ENCODE results near the gene MYO7B. TPM values are rescaled to one million over a fixed set of nuclear protein-coding genes. Genes with fewer than 3 reads are reported as not detected.

The MYO7B gene
- total RNA-seq, 2 experiments from 2014 or later, result 0.26 TPM; not detected in 1

- no peak for DNase-seq
- no peak within 1 kb of the TSS for H3K27ac Mint-ChIP-seq
- no peaks in the 10 kb centered on the region for H3K36me3 Mint-ChIP-seq
- H3K4me3 Mint-ChIP-seq, result no peak within 1 kb of the TSS
- peaks cover 9% of the 10 kb centered on the region for H3K4me1 Mint-ChIP-seq
- no peaks in the 10 kb centered on the region for H3K27me3 Mint-ChIP-seq
- no peak for ATAC-seq
- no peaks in the 10 kb centered on the region for H3K9me3 Mint-ChIP-seq (ENCODE audit: low read depth)
- CTCF ChIA-PET, result interaction anchor here (3.0 kb wide), 1 partner anchor 54 kb away, joined by 9 read pairs; no protein-coding TSS in a partner anchor
Measured at GRCh38 chr2:127645395-127646291, 110.2 kb downstream of the MYO7B start, which contains the start of gene GPR17. Gene GPR17 (plus strand): TSS chr2:127646153. CDS start chr2:127650736, 4,583 bp downstream.

GRCh38 chr2:127646487-127647241 is 111.2 kb downstream of the MYO7B start:
- H3K4me1 Mint-ChIP-seq, result peaks cover 7% of the 10 kb centered on the region
- no peaks in the 10 kb centered on the region for H3K9me3 Mint-ChIP-seq (ENCODE audit: low read depth)
- CTCF ChIA-PET, result interaction anchor here (5.3 kb wide), 1 partner anchor 56 kb away, joined by 63 read pairs; no protein-coding TSS in a partner anchor
- H3K27ac Mint-ChIP-seq, result no peak overlapping the region
- H3K27me3 Mint-ChIP-seq, result no peaks in the 10 kb centered on the region
- no peak overlapping the region for H3K4me3 Mint-ChIP-seq
- H3K36me3 Mint-ChIP-seq, result no peaks in the 10 kb centered on the region
- DNase-seq (no peak), ATAC-seq (no peak)

- no peak overlapping the region for H3K4me3 Mint-ChIP-seq
- peaks cover 7% of the 10 kb centered on the region for H3K4me1 Mint-ChIP-seq
- ATAC-seq (no peak), DNase-seq (no peak)
- no peaks in the 10 kb centered on the region for H3K9me3 Mint-ChIP-seq (ENCODE audit: low read depth)
- H3K27me3 Mint-ChIP-seq, result no peaks in the 10 kb centered on the region
- no peaks in the 10 kb centered on the region for H3K36me3 Mint-ChIP-seq
- CTCF ChIA-PET, result interaction anchor here (5.3 kb wide), 1 partner anchor 57 kb away, joined by 63 read pairs; no protein-coding TSS in a partner anchor
- no peak overlapping the region for H3K27ac Mint-ChIP-seq
Measured at GRCh38 chr2:127647242-127648190, 112.0 kb downstream of the MYO7B start.

GRCh38 chr2:127648321-127648720 is 112.8 kb downstream of the MYO7B start:
- H3K36me3 Mint-ChIP-seq, result no peaks in the 10 kb centered on the region
- peaks cover 7% of the 10 kb centered on the region for H3K4me1 Mint-ChIP-seq
- no peak overlapping the region for H3K27ac Mint-ChIP-seq
- ATAC-seq (no peak), DNase-seq (no peak)
- CTCF ChIA-PET, result interaction anchor here (5.3 kb wide), 1 partner anchor 57 kb away, joined by 63 read pairs; no protein-coding TSS in a partner anchor
- H3K4me3 Mint-ChIP-seq, result no peak overlapping the region
- H3K27me3 Mint-ChIP-seq, result no peaks in the 10 kb centered on the region
- H3K9me3 Mint-ChIP-seq (ENCODE audit: low read depth), result no peaks in the 10 kb centered on the region

- H3K9me3 Mint-ChIP-seq (ENCODE audit: low read depth), result no peaks in the 10 kb centered on the region
- H3K36me3 Mint-ChIP-seq, result no peaks in the 10 kb centered on the region
- no peak overlapping the region for H3K27ac Mint-ChIP-seq
- no peak overlapping the region for H3K4me3 Mint-ChIP-seq
- H3K27me3 Mint-ChIP-seq, result no peaks in the 10 kb centered on the region
- DNase-seq (no peak), ATAC-seq (no peak)
- H3K4me1 Mint-ChIP-seq, result peaks cover 7% of the 10 kb centered on the region
- CTCF ChIA-PET, result interaction anchor here (1.0 to 5.3 kb wide), 10 partner anchors 9 to 466 kb away, joined by 3 to 63 read pairs (median 5); no protein-coding TSS in a partner anchor
Measured at GRCh38 chr2:127649100-127649611, 113.7 kb downstream of the MYO7B start.

GRCh38 chr2:127649684-127650040 is 114.2 kb downstream of the MYO7B start:
- peaks cover 7% of the 10 kb centered on the region for H3K4me1 Mint-ChIP-seq
- ATAC-seq, result peak; percentile 86
- no peak overlapping the region for H3K27ac Mint-ChIP-seq
- CTCF ChIA-PET, result interaction anchor here (0.5 to 5.3 kb wide), 25 partner anchors 9 to 466 kb away, joined by 3 to 63 read pairs (median 4); no protein-coding TSS in a partner anchor
- H3K4me3 Mint-ChIP-seq, result no peak overlapping the region
- H3K27me3 Mint-ChIP-seq, result no peaks in the 10 kb centered on the region
- H3K9me3 Mint-ChIP-seq (ENCODE audit: low read depth), result no peaks in the 10 kb centered on the region
- peak; percentile 87 for DNase-seq
- H3K36me3 Mint-ChIP-seq, result no peaks in the 10 kb centered on the region

- no peak for DNase-seq
- H3K36me3 Mint-ChIP-seq, result no peaks in the 10 kb centered on the region
- no peak overlapping the region for H3K4me3 Mint-ChIP-seq
- H3K9me3 Mint-ChIP-seq (ENCODE audit: low read depth), result no peaks in the 10 kb centered on the region
- ATAC-seq, result peak; percentile 16
- no peak overlapping the region for H3K27ac Mint-ChIP-seq
- no peaks in the 10 kb centered on the region for H3K27me3 Mint-ChIP-seq
- peaks cover 7% of the 10 kb centered on the region for H3K4me1 Mint-ChIP-seq
- CTCF ChIA-PET, result interaction anchor here (0.5 to 5.3 kb wide), 26 partner anchors 10 to 467 kb away, joined by 3 to 63 read pairs (median 4); partner anchors contain the start of gene SFT2D3
Measured at GRCh38 chr2:127650041-127650784, 114.7 kb downstream of the MYO7B start.

GRCh38 chr2:127650785-127651380 is 115.4 kb downstream of the MYO7B start:
- Mint-ChIP-seq H3K9me3 (ENCODE audit: low read depth) (no peaks in the 10 kb centered on the region), H3K27me3 (no peaks in the 10 kb centered on the region), H3K4me1 (peaks cover 7% of the 10 kb centered on the region), H3K27ac (no peak overlapping the region), H3K4me3 (no peak overlapping the region), H3K36me3 (no peaks in the 10 kb centered on the region)
- no peak for DNase-seq
- CTCF ChIA-PET, result interaction anchor here (0.9 to 5.3 kb wide), 11 partner anchors 11 to 454 kb away, joined by 3 to 63 read pairs (median 4); partner anchors contain the start of gene SFT2D3
- ATAC-seq, result no peak

- H3K9me3 Mint-ChIP-seq (ENCODE audit: low read depth), result no peaks in the 10 kb centered on the region
- no peaks in the 10 kb centered on the region for H3K27me3 Mint-ChIP-seq
- H3K27ac Mint-ChIP-seq, result no peak overlapping the region
- CTCF ChIA-PET, result interaction anchor here (5.3 kb wide), 1 partner anchor 60 kb away, joined by 63 read pairs; no protein-coding TSS in a partner anchor
- DNase-seq, result no peak
- no peak for ATAC-seq
- peaks cover 7% of the 10 kb centered on the region for H3K4me1 Mint-ChIP-seq
- no peak overlapping the region for H3K4me3 Mint-ChIP-seq
- H3K36me3 Mint-ChIP-seq, result no peaks in the 10 kb centered on the region
Measured at GRCh38 chr2:127651381-127651809, 115.9 kb downstream of the MYO7B start.

- Mint-ChIP-seq H3K4me3 (no peak overlapping the region), H3K4me1 (peaks cover 7% of the 10 kb centered on the region)
Measured at GRCh38 chr2:127651971-127652550, 116.6 kb downstream of the MYO7B start.

GRCh38 chr2:127652786-127653357 is 117.4 kb downstream of the MYO7B start:
- peaks cover 7% of the 10 kb centered on the region for H3K4me1 Mint-ChIP-seq
- ATAC-seq, result no peak

More at GRCh38 chr2:127651971-127652550, 116.6 kb downstream of the MYO7B start:
- ATAC-seq (no peak), DNase-seq (no peak)
- H3K27me3 Mint-ChIP-seq, result no peaks in the 10 kb centered on the region
- no peak overlapping the region for H3K27ac Mint-ChIP-seq
- no peaks in the 10 kb centered on the region for H3K9me3 Mint-ChIP-seq (ENCODE audit: low read depth)
- CTCF ChIA-PET, result interaction anchor here (1.6 kb wide), 1 partner anchor 60 kb away, joined by 10 read pairs; no protein-coding TSS in a partner anchor
- no peaks in the 10 kb centered on the region for H3K36me3 Mint-ChIP-seq

More at GRCh38 chr2:127652786-127653357, 117.4 kb downstream of the MYO7B start:
- no peaks in the 10 kb centered on the region for H3K36me3 Mint-ChIP-seq
- H3K4me3 Mint-ChIP-seq, result no peak overlapping the region
- H3K27ac Mint-ChIP-seq, result no peak overlapping the region
- no peaks in the 10 kb centered on the region for H3K9me3 Mint-ChIP-seq (ENCODE audit: low read depth)
- H3K27me3 Mint-ChIP-seq, result no peaks in the 10 kb centered on the region
- no peak for DNase-seq
- CTCF ChIA-PET, result interaction anchor here (1.6 kb wide), 1 partner anchor 61 kb away, joined by 10 read pairs; no protein-coding TSS in a partner anchor
